Fibroblast of skin of right biceps (primary cell): Measurements from ENCODE around the gene INTS6.

Experiments used
- DNase-seq: peaks from one replicate; pipeline ENCODE4 v3.0.0-alpha.2; 2013

The INTS6 gene

GRCh38 chr13:51397262-51397941, 55.4 kb downstream of the INTS6 start:
- DNase-seq = peak; percentile 67

GRCh38 chr13:51396352-51396751, 56.5 kb downstream of the INTS6 start:
- peak; percentile 19 for DNase-seq

- no peak for DNase-seq
These were observed 58.1 kb downstream of the INTS6 start for GRCh38 chr13:51394724-51395123.

GRCh38 chr13:51385114-51385513, 67.7 kb downstream of the INTS6 start:
- DNase-seq = no peak

DNA sequence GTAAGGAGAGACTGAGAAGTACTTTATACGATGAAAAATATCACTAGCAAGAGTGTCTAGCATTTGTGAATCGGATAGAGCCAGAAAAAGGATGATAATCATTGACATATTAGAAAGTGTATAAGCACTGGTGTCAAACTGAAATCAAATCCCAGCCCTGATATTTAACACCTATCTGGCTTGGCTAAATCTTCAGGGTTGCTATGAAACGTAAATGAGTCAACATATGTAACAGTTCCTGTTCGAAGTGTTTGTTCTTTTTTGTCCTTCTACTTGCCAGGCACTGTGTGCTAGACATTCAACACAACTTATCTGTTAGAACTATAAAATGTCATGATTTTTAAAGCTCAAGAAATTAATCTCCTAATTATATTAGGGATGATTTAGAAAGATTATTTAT, 72.6 kb downstream of the INTS6 start:
- peak; percentile 22 for DNase-seq

GRCh38 chr13:51373451-51373850, 79.4 kb downstream of the INTS6 start:
- DNase-seq = no peak

DNA sequence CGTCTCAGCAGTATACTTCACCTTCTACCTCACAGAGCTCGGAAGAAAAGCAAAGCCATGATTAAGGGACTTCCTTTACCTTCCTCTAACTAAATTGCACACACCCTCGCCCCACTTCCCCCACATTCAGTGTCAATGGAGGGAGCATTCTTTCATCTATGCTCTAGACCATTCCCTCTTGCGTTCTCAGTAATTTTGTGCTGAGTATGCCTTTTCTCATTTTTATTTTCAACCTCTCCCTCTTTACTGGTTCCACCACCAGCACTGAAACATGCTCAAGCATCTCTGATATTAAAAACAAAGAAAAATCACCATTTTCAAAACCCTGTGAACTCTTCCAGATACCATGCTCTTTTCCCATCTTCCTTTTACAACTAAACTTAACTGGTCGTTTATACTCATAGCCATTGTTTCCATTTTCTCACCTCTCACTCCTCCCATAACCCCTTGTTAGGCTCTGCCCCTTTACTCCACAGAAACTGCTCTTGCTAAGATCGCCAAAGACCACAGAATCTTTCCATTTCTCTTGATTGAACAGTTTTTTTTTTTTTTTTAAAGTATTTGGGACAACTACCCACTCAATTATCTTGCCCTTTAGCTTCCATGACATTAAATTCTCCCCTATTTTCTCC, 81.0 kb downstream of the INTS6 start:
- no peak for DNase-seq

- DNase-seq = no peak
These were observed 82.0 kb downstream of the INTS6 start for GRCh38 chr13:51370811-51371210.

GRCh38 chr13:51370116-51370515, 82.7 kb downstream of the INTS6 start:
- peak; percentile 31 for DNase-seq

DNA sequence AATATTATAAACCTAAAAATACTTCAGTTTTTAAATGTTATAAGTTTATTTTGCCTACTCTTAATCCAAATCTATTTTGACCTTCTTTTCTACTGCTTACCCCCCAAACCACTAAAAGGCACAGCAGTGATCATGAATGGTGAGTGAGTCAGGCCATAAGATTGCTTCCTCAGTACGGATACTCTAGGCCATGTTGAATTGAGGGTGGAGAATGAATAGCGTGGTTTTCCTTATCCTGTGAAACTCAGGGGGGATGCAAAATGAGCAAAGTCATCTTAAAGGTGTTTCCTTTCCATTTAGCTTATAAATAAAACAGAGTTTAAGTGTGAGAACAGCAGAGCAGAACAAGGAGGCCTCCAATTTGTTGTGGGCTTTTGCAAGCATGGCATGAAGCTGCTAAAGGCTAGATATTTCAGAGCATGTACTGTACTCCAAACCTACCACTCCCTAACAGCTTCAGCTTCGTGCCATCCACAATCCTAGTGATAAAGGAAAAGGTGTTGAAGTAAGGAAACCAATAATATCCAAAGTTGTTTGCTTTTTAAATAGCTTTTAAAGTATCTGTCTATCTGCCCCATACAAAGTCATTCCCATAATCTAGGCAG, 88.3 kb downstream of the INTS6 start:
- DNase-seq = peak; percentile 89

GRCh38 chr13:51363625-51364024, 89.2 kb downstream of the INTS6 start:
- DNase-seq = no peak

- peak; percentile 58 for DNase-seq
These were observed 91.7 kb downstream of the INTS6 start for GRCh38 chr13:51361106-51361505.

DNA sequence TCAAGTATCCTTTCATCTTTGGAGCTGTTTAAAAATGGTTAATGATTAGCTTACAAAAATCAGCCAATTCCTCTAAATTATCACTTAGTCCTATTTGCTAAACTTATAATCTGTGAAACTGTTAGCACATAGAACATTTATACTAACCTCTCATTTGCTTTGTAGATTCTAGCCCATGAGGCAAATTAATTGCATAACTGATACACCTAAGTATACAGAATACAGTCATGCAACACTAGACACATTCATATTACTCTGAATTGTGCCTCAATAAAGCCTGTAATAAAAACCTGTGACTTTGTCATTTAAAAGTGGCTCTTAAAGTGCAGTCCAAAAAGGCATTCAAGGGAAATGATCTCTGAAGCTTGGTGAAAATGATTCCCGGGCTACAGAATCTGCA, 92.3 kb downstream of the INTS6 start:
- DNase-seq = no peak

GRCh38 chr13:51359352-51359751, 93.5 kb downstream of the INTS6 start:
- DNase-seq = no peak

- DNase-seq = no peak
These were observed 94.8 kb downstream of the INTS6 start for GRCh38 chr13:51357928-51358595.

DNA sequence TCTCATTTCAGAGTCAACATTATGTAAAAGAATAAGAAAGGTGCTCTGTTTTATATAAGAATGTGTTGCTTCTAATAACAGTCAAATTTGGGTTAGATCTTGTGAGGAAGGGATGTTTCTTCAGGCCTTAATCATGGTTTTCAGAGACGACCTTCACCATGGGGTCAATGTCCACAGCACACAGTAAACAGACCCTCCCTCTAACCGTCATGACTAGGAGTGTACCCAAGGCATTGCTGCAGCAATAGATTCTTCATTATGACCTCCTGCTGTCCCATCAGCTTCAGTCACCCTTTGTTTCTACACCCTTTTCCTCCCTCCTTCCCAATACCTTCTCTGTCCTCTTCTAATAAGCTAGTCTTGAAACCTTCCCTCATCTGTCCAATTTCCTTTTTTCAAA, 97.6 kb downstream of the INTS6 start:
- DNase-seq = no peak

- DNase-seq = no peak
These were observed 103.8 kb downstream of the INTS6 start for GRCh38 chr13:51349016-51349415.

DNA sequence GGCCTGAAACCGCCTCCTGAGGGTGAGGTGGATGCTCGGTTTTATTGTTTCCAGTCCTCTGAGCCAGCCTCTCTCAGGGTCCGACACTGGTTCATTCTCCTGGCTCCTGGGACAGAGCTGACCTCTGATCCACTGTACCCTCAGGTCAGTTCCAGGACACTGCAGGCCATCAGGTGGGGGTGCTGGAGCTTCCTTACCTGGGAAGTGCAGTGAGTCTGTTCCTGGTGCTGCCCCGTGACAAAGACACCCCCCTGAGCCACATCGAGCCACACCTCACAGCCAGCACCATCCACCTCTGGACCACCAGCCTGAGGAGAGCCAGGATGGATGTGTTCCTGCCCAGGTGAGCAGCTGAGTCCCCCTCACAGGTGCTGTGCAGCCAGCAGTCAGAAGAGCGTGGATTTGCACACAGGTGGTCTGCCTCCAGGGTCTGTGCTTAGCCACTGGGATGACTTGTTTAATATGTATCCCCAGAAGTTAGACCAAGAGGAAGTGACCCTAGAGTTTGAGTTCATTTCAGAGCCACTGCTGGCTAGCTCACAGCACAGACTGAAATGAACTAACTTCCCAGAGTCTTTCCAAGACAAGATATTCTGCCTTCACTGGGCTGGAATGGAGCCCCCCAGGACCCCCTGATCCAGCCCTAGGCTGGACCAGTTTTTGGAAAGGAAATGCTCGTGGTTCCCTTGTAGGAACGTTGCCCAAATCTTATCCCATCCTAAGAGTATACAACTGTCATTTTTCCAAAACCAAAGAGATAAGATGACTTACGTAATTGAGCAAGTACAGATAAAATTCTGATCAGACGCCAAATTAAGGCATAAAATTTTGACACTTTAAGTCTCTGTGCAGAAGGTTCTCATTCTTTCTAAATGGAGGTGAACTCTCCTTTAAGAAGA, 104.5 kb downstream of the INTS6 start:
- DNase-seq = no peak

- no peak for DNase-seq
These were observed 105.7 kb downstream of the INTS6 start for GRCh38 chr13:51347099-51347498.

GRCh38 chr13:51346397-51346796, 106.4 kb downstream of the INTS6 start:
- DNase-seq = no peak

GRCh38 chr13:51343475-51343874, 109.4 kb downstream of the INTS6 start:
- DNase-seq = peak; percentile 50

- DNase-seq = peak; percentile 74
These were observed 110.1 kb downstream of the INTS6 start for GRCh38 chr13:51342706-51343105.

GRCh38 chr13:51341791-51342190, 111.0 kb downstream of the INTS6 start:
- DNase-seq = no peak
